Heart right ventricle (tissue), 16 donors: Measurements from ENCODE around the gene PDSS2. TPM values are rescaled to one million over a fixed set of nuclear protein-coding genes. Genes with fewer than 3 reads are reported as not detected.

ENCODE experiments used
- ATAC-seq, 8 donors: fragments of 200-7000 bp; cut with Tn5 transposase; one replicate each; pipeline ENCODE4 v1.9.1; 2020; ENCODE audit warnings: mild to moderate bottlenecking in 8 of 8, moderate library complexity in 8 of 8, moderate number of reproducible peaks in 1 of 8
- DNase-seq, 2 donors: peaks; one replicate each; pipeline ENCODE4 v3.0.0-alpha.2; 2020
- H3K27ac ChIP-seq, 10 donors: fragments of 200-600 bp; sonication (generic) in 2 of 10; one replicate each; pipeline versions ENCODE4 v1.5.0 to v1.8.0; 2020 to 2022; ENCODE audit warnings: mild to moderate bottlenecking in 3 of 10
- H3K27me3 ChIP-seq, 7 donors: fragments of 200-600 bp; one replicate each; pipeline ENCODE4 v1.8.0; 2021 to 2022; ENCODE audit warnings: mild to moderate bottlenecking in 2 of 7
- H3K36me3 ChIP-seq, 9 donors: fragments of 200-600 bp; sonication (generic) in 1 of 9; one replicate each; pipeline versions ENCODE4 v1.5.0 to v1.8.0; 2020 to 2022; ENCODE audit warnings: mild to moderate bottlenecking in 2 of 9
- H3K4me1 ChIP-seq, 9 donors: fragments of 200-600 bp; sonication (generic) in 1 of 9; one replicate each; pipeline versions ENCODE4 v1.5.0 to v1.8.0; 2020 to 2022; ENCODE audit warnings: mild to moderate bottlenecking in 4 of 9
- H3K4me3 ChIP-seq, 10 donors: fragments of 200-600 bp; sonication (generic) in 2 of 10; one replicate each; pipeline versions ENCODE4 v1.5.0 to v1.8.0; 2020 to 2022; ENCODE audit warnings: mild to moderate bottlenecking in 7 of 10, moderate library complexity in 2 of 10
- H3K9me3 ChIP-seq, 11 donors: fragments of 200-600 bp in 10 of 11; sonication (generic) in 2 of 11; one replicate each; pipeline versions ENCODE4 v1.5.0 to v1.8.0; 2013 to 2022; ENCODE audit warnings: mild to moderate bottlenecking in 2 of 11, control low read depth in 1 of 11, moderate library complexity in 1 of 11
- CTCF ChIP-seq, 9 donors: fragments of 200-600 bp; sonication (generic) in 2 of 9; IDR thresholded peaks; one replicate each; pipeline versions ENCODE4 v1.5.0 to v1.8.0; 2021 to 2022; ENCODE audit warnings: antibody characterized with exemption in 9 of 9, mild to moderate bottlenecking in 5 of 9, moderate library complexity in 1 of 9
- WGBS, 2 donors: extraction: QIAGEN DNeasy Blood & Tissue Kit; methylation state at CpG; one replicate each; pipeline ENCODE4 v1.1.7; 2013; ENCODE audit warnings: inconsistent platforms in 1 of 2; 5-methylcytosine and 5-hydroxymethylcytosine counted together
- intact Hi-C, 10 donors: fragments of 100-400 bp; cut with DNase I; formaldehyde crosslinking; loops; one replicate each; pipeline versions ENCODE4 v1.11.1 to v1.14.2; 2022
- polyA plus RNA-seq, 2 donors: library from polyadenylated mRNA; stranded (reverse); fragments of 200-250 nt; gene quantifications; one replicate each; pipeline ENCODE4 v1.2.3, GENCODE V29; 2013
- total RNA-seq, 10 donors: library from RNA; stranded (reverse); fragmentation: NEBNext Ultra II Directional in 3 of 10; extraction: Animal tissue kit (Norgen Biotek cat#: 25700) in 3 of 10; gene quantifications; one replicate each; pipeline versions ENCODE4 v1.2.1 to v1.2.4, GENCODE V29; 2021 to 2023
- donor health status: Arrhythmogenic right ventricular cardiomyopathy.
- donor health status: ischemic (EF 13 %, LVEDD 7.1; RV severe dilation, severe dysfunction).
- donor health status: healthy with polysubstance abuse.
- donor health status: DM: no; HTN: yes; CAD: no.
- donor health status: DM: no; HTN: no; CAD: no.
- donor health status: ischemic (EF 25% LVEDD 6.9; RV normal size, moderate dysfunction).
- donor health status: ischemic (EF 25% LVEDD 5.7; RV mildly dilated, moderate dysfunction).
- donor health status: healthy.
- donor health status: DM: yes; HTN: yes; CAD: no.
- donor health status: Ischemic cardiomyopathy.
- donor health status: ischemic (EF 35%, LVEDD 5.7; RV mildly dilated, moderate dysfunction).
- donor health status: nonischemic (EF 11% LVEDD 7.7; RV severe dilation, severe dysfunction).
- donor health status: DM: yes; HTN: yes; CAD: no.
- donor health status: PGD.
- donor health status: ischemic (EF 29% LVEDD 5.4; RV normal size, mild dysfunction).
- donor health status: nonischemic (EF 23%, LVEDD 6.1; RV moderate dilation, normal function).

Gene PDSS2
- total and polyA plus RNA-seq, 12 donors: 5.5 to 22.2 (median 18.0) TPM

GRCh38 chr6:107418118-107418517 is 41.2 kb downstream of the PDSS2 start:
- Histone ChIP-seq H3K27me3 (no peaks in the 10 kb centered on the region), H3K27ac (no peak overlapping the region), H3K36me3 (no peaks in the 10 kb centered on the region), H3K4me3 (no peak overlapping the region), H3K4me1 (peaks cover 0 to 19% (median 13%) of the 10 kb centered on the region in 9 donors), H3K9me3 (no peaks in the 10 kb centered on the region)
- no peak for DNase-seq
- intact Hi-C loops: no loop called here
- WGBS, 2 donors: 95 to 98% methylated on average over 1 of the region's 1 CpG
- TF ChIP-seq CTCF (IDR thresholded peaks at IDR 0.05): peak in 1 of 9 donors; percentile 27
- ATAC-seq: no peak

- WGBS, 2 donors: 83 to 86% methylated on average over 4 of the region's 4 CpGs
- H3K36me3 ChIP-seq: no peaks in the 10 kb centered on the region
- H3K4me1 ChIP-seq: peaks cover 0 to 17% (median 13%) of the 10 kb centered on the region in 9 donors
- intact Hi-C loops: no loop called here
- ATAC-seq (no peak), DNase-seq (no peak)
- H3K9me3 ChIP-seq: no peaks in the 10 kb centered on the region
- H3K27ac ChIP-seq: no peak overlapping the region
- TF ChIP-seq CTCF (IDR thresholded peaks at IDR 0.05): no peak
- no peaks in the 10 kb centered on the region for H3K27me3 ChIP-seq
- no peak overlapping the region for H3K4me3 ChIP-seq
These were observed 43.2 kb downstream of the PDSS2 start for GRCh38 chr6:107416145-107416544.

- no peaks in the 10 kb centered on the region for H3K36me3 ChIP-seq
- H3K4me1 ChIP-seq: peaks cover 0 to 24% (median 14%) of the 10 kb centered on the region in 9 donors
- no peaks in the 10 kb centered on the region for H3K27me3 ChIP-seq
- DNase-seq: no peak
- ATAC-seq: peak in 1 of 8 donors; percentile 33
- H3K27ac ChIP-seq: peak overlapping the region in 3 of 10 donors; percentile 10 to 20 (median 12)
- no peaks in the 10 kb centered on the region for H3K9me3 ChIP-seq
- intact Hi-C loops: no loop called here
- no peak overlapping the region for H3K4me3 ChIP-seq
- no peak for TF ChIP-seq CTCF (IDR thresholded peaks at IDR 0.05)
These were observed 45.3 kb downstream of the PDSS2 start for GRCh38 chr6:107413966-107414645.

- no peaks in the 10 kb centered on the region for H3K27me3 ChIP-seq
- intact Hi-C loops: no loop called here
- 96% methylated on average over 3 of the region's 3 CpGs for WGBS, 2 donors
- H3K4me1 ChIP-seq: peaks cover 0 to 41% (median 18%) of the 10 kb centered on the region in 9 donors
- H3K4me3 ChIP-seq: no peak overlapping the region
- TF ChIP-seq CTCF (IDR thresholded peaks at IDR 0.05): no peak
- H3K9me3 ChIP-seq: peaks cover 0 to 2% (median 0%) of the 10 kb centered on the region in 11 donors
- no peak for ATAC-seq
- DNase-seq: no peak
- H3K27ac ChIP-seq: no peak overlapping the region
- no peaks in the 10 kb centered on the region for H3K36me3 ChIP-seq
These were observed 48.2 kb downstream of the PDSS2 start for GRCh38 chr6:107411161-107411560.
